GM23338 (cell line): Measurements from ENCODE around the gene PRAF2. TPM values are rescaled to one million over a fixed set of nuclear protein-coding genes. Genes with fewer than 3 reads are reported as not detected.

ENCODE experiments used
- ATAC-seq: fragments of 200-7000 bp; cut with Tn5 transposase; 3 replicates; pipeline ENCODE4 v1.9.1; 2020
- DNase-seq: peaks from one replicate; pipeline ENCODE4 v3.0.0-alpha.2; 2015; ENCODE audit warnings: low spot score
- H2AFZ ChIP-seq: fragments of 200-600 bp; sonication (generic); 2 replicates; pipeline ENCODE4 v1.8.0; 2016; ENCODE audit warnings: antibody characterized with exemption, mild to moderate bottlenecking, moderate library complexity
- H3F3A ChIP-seq: fragments of 200-600 bp; sonication (generic); replicated peaks from 2 replicates; pipeline ENCODE4 v1.8.0; 2017; ENCODE audit warnings: antibody characterized with exemption, mixed run types, low read depth
- H3K27ac ChIP-seq: fragments of 200-600 bp; sonication (generic); 2 replicates; pipeline ENCODE4 v1.6.1; 2016; ENCODE audit warnings: low read depth
- H3K27me3 ChIP-seq: fragments of 200-600 bp; sonication (generic); 2 replicates; pipeline ENCODE4 v1.8.0; 2016; ENCODE audit warnings: mild to moderate bottlenecking, mixed run types, moderate library complexity; ENCODE audit not compliant: insufficient read depth
- H3K36me3 ChIP-seq: fragments of 200-600 bp; sonication (generic); 2 replicates; pipeline ENCODE4 v1.8.0; 2016; ENCODE audit warnings: mild to moderate bottlenecking; ENCODE audit not compliant: insufficient read depth
- H3K4me1 ChIP-seq: fragments of 200-600 bp; sonication (generic); 2 replicates; pipeline ENCODE4 v1.8.0; 2016; ENCODE audit warnings: mild to moderate bottlenecking, moderate library complexity; ENCODE audit not compliant: insufficient read depth
- H3K4me2 ChIP-seq: fragments of 200-600 bp; sonication (generic); 2 replicates; pipeline ENCODE4 v1.7.1; 2017; ENCODE audit warnings: mixed run types
- H3K4me3 ChIP-seq: fragments of 200-600 bp; sonication (generic); 2 replicates; pipeline ENCODE4 v1.6.1; 2016; ENCODE audit warnings: mixed run types
- H3K79me2 ChIP-seq: fragments of 200-600 bp; sonication (generic); replicated peaks from 2 replicates; pipeline ENCODE4 v1.8.0; 2017; ENCODE audit warnings: mild to moderate bottlenecking; ENCODE audit not compliant: insufficient read depth
- H3K9me2 ChIP-seq: fragments of 200-600 bp; sonication (generic); 2 replicates; pipeline ENCODE4 v1.8.0; 2017; ENCODE audit not compliant: insufficient read depth
- H4K20me1 ChIP-seq: fragments of 200-600 bp; sonication (generic); replicated peaks from 2 replicates; pipeline ENCODE4 v1.8.0; 2017; ENCODE audit warnings: mild to moderate bottlenecking; ENCODE audit not compliant: insufficient read depth
- H3K27ac Mint-ChIP-seq: 2 replicates; pipeline ENCODE4 v1.8.0; 2020; ENCODE audit warnings: inconsistent platforms, mild to moderate bottlenecking, moderate library complexity, mixed read lengths
- H3K27me3 Mint-ChIP-seq: 3 replicates; pipeline ENCODE4 v1.8.0; 2022; ENCODE audit warnings: low read depth, mild to moderate bottlenecking, moderate library complexity, mixed read lengths, inconsistent platforms; ENCODE audit not compliant: insufficient read depth, poor library complexity
- H3K36me3 Mint-ChIP-seq: 3 replicates; pipeline ENCODE4 v1.8.0; 2021; ENCODE audit warnings: low read depth, mild to moderate bottlenecking, inconsistent platforms, moderate library complexity, mixed read lengths
- H3K4me1 Mint-ChIP-seq: 3 replicates; pipeline ENCODE4 v1.8.0; 2020; ENCODE audit warnings: mild to moderate bottlenecking, inconsistent platforms, mixed read lengths
- H3K4me3 Mint-ChIP-seq: 3 replicates; pipeline ENCODE4 v1.8.0; 2021; ENCODE audit warnings: moderate library complexity, mild to moderate bottlenecking, inconsistent platforms, mixed read lengths
- H3K9me3 Mint-ChIP-seq: 3 replicates; pipeline ENCODE4 v1.8.0; 2020; ENCODE audit warnings: moderate library complexity, mild to moderate bottlenecking, inconsistent platforms, mixed read lengths
- CREB1 ChIP-seq: fragments of 250-450 bp; sonication (Bioruptor Pico); IDR thresholded peaks from 2 replicates; pipeline ENCODE4 v1.5.0; 2020; ENCODE audit warnings: low read depth, mild to moderate bottlenecking, moderate library complexity
- CTCF ChIP-seq, 2 experiments: fragments of 200-600 bp in 1 of 2; sonication (generic) in 1 of 2; conservative IDR thresholded peaks; 2 replicates each; pipeline versions ENCODE4 v1.5.1 to v1.6.1; 2016 to 2017; ENCODE audit warnings: antibody characterized with exemption in 2 of 2, low read depth in 2 of 2, mild to moderate bottlenecking in 2 of 2, moderate library complexity in 1 of 2
- ETS1 ChIP-seq: IDR thresholded peaks from 2 replicates; pipeline ENCODE4 v1.6.1; 2016; ENCODE audit warnings: antibody characterized with exemption
- EZH2 ChIP-seq: fragments of 200-600 bp; sonication (generic); IDR thresholded peaks from one replicate; pipeline ENCODE4 v1.8.0; 2017; ENCODE audit warnings: antibody characterized with exemption, mild to moderate bottlenecking, low read depth; ENCODE audit not compliant: unreplicated experiment
- EZH2phosphoT487 ChIP-seq: fragments of 200-600 bp; sonication (generic); IDR thresholded peaks from one replicate; pipeline ENCODE4 v1.8.1; 2018; ENCODE audit warnings: antibody characterized with exemption; ENCODE audit not compliant: unreplicated experiment
- JUNB ChIP-seq: IDR thresholded peaks from one replicate; pipeline ENCODE4 v1.6.1; 2016; ENCODE audit warnings: antibody characterized with exemption; ENCODE audit not compliant: unreplicated experiment
- NANOG ChIP-seq: IDR thresholded peaks from 2 replicates; pipeline ENCODE4 v1.6.1; 2016; ENCODE audit warnings: antibody characterized with exemption, borderline replicate concordance
- POLR2AphosphoS5 ChIP-seq: IDR thresholded peaks from 2 replicates; pipeline ENCODE4 v1.6.1; 2016; ENCODE audit warnings: antibody characterized with exemption, low read depth
- REST ChIP-seq: IDR thresholded peaks from one replicate; pipeline ENCODE4 v1.6.1; 2018; ENCODE audit warnings: antibody characterized with exemption; ENCODE audit not compliant: unreplicated experiment
- STAT1 ChIP-seq: IDR thresholded peaks from one replicate; pipeline ENCODE4 v1.6.1; 2016; ENCODE audit warnings: antibody characterized with exemption; ENCODE audit not compliant: unreplicated experiment
- ZNF114 ChIP-seq: fragments of 250-450 bp; sonication (Bioruptor Pico); IDR thresholded peaks from 2 replicates; pipeline ENCODE4 v1.5.0; 2020; ENCODE audit warnings: mild to moderate bottlenecking, moderate library complexity
- ZNF331 ChIP-seq: fragments of 250-450 bp; sonication (Bioruptor Pico); IDR thresholded peaks from 2 replicates; pipeline ENCODE4 v1.5.0; 2020; ENCODE audit warnings: low read depth, mild to moderate bottlenecking, moderate library complexity
- polyA plus RNA-seq: library from polyadenylated mRNA; unstranded; fragments of >200 nt; fragmentation: Nextera tagmentation; extraction: Ambion mirVana; gene quantifications from 2 replicates; pipeline ENCODE4 v1.2.1, GENCODE V29; 2016
- total RNA-seq: library from RNA; depleted of rRNA; stranded (reverse); fragments of >200 nt; shearing (Covaris generic); gene quantifications from 2 replicates; pipeline ENCODE4 v1.2.3, GENCODE V29; 2014

PRAF2 gene
- total and polyA plus RNA-seq, 2 experiments from 2014 or later = 6.3 to 22.1 TPM

GRCh38 chrX:49075347-49075746 lies 1.5 kb upstream of the PRAF2 start:
- no peak for ATAC-seq
- H3K4me3 ChIP-seq = no peak overlapping the region
- H3K27me3 ChIP-seq = no peaks in the 10 kb centered on the region
- Mint-ChIP-seq H3K36me3 (no peaks in the 10 kb centered on the region), H3K4me3 (no peak overlapping the region), H3K4me1 (peaks cover 14% of the 10 kb centered on the region), H3K9me3 (no peaks in the 10 kb centered on the region; the same call in 1 of the 3 replicates), H3K27me3 (peaks cover 13% of the 10 kb centered on the region), H3K27ac (no peak overlapping the region)
- H4K20me1 ChIP-seq = no peaks in the 10 kb centered on the region
- no peaks in the 10 kb centered on the region for H3K36me3 ChIP-seq
- H3F3A ChIP-seq = no peaks in the 10 kb centered on the region
- no peaks in the 10 kb centered on the region for H3K4me1 ChIP-seq
- H3K79me2 ChIP-seq = peaks cover 4% of the 10 kb centered on the region; the same call in 1 of the 2 replicates
- TF ChIP-seq CTCF (conservative IDR thresholded peaks at IDR 0.05; ENCODE audit: low read depth in 2 of 2) = peak in 1 of 2 experiments; percentile 33; a peak in 2 of 4 replicates
- no peak for TF ChIP-seq STAT1
- no peak overlapping the region for H2AFZ ChIP-seq
- H3K9me2 ChIP-seq = no peaks in the 10 kb centered on the region
- no peak overlapping the region for H3K27ac ChIP-seq
- H3K4me2 ChIP-seq = no peak overlapping the region
- DNase-seq = no peak

GRCh38 chrX:49072712-49073095 lies 1.1 kb downstream of the PRAF2 start:
- no peaks in the 10 kb centered on the region for H3K36me3 ChIP-seq
- H3K9me2 ChIP-seq = no peaks in the 10 kb centered on the region
- peak; percentile 4 for ATAC-seq
- no peak for TF ChIP-seq NANOG
- TF ChIP-seq ZNF114 = no peak
- TF ChIP-seq JUNB = no peak
- TF ChIP-seq POLR2AphosphoS5 = no peak
- TF ChIP-seq ETS1 = no peak
- no peak for TF ChIP-seq STAT1
- TF ChIP-seq ZNF331 (CRISPR knock-in tag) = no peak
- no peak for TF ChIP-seq EZH2phosphoT487
- TF ChIP-seq CREB1 (CRISPR knock-in tag) = no peak
- TF ChIP-seq EZH2 = no peak
- TF ChIP-seq REST = no peak
- TF ChIP-seq CTCF (conservative IDR thresholded peaks at IDR 0.05; ENCODE audit: low read depth in 2 of 2) = no peak

More at GRCh38 chrX:49072712-49073095, 1.1 kb downstream of the PRAF2 start:
- Histone ChIP-seq H3K4me2 (peak overlapping the region; percentile 84), H2AFZ (no peak overlapping the region), H3K27me3 (no peaks in the 10 kb centered on the region), H3K4me1 (no peaks in the 10 kb centered on the region), H4K20me1 (no peaks in the 10 kb centered on the region), H3K4me3 (peak overlapping the region; percentile 83), H3K27ac (no peak overlapping the region), H3K79me2 (peaks cover 4% of the 10 kb centered on the region; the same call in 1 of the 2 replicates), H3F3A (no peaks in the 10 kb centered on the region)
- peaks cover 14% of the 10 kb centered on the region for H3K4me1 Mint-ChIP-seq
- no peaks in the 10 kb centered on the region for H3K36me3 Mint-ChIP-seq
- H3K9me3 Mint-ChIP-seq = no peaks in the 10 kb centered on the region; the same call in 1 of the 3 replicates
- peak overlapping the region; percentile 85 for H3K4me3 Mint-ChIP-seq
- H3K27ac Mint-ChIP-seq = peak overlapping the region; percentile 56; the same call in 1 of the 2 replicates
- H3K27me3 Mint-ChIP-seq = peaks cover 14% of the 10 kb centered on the region
- no peak for DNase-seq
